ENCODE results near the gene WDR49. TPM values are rescaled to one million over a fixed set of nuclear protein-coding genes. Genes with fewer than 3 reads are reported as not detected.

Gene WDR49
- total RNA-seq, 4 donors from 2014 or later, result 0.26 to 0.52 TPM; not detected in 2

DNA sequence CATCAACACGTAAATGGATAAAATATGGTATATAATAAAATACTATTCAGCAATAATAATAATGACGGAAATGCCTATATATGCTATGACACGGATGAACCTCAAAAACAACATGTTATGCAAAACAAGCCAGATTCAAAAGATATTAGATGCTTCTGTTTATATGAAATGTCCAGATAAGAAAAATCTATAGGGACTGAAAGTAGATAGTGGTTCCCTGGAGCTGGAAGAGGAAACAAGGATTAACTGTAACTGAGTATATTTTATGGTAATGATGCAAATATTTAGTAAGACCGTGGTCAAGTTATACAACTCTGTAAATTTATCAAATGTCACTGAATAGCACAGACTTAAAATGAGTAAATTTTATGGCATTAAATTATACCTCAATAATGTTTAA lies 25.8 kb upstream of the WDR49 start:
- 97 to 98% methylated on average over 4 of the region's 4 CpGs for WGBS, 2 donors
- no peak overlapping the region for H3K4me3 ChIP-seq (ENCODE audit: low read depth, poor library complexity, severe bottlenecking)
- TF ChIP-seq, protein P1, sequence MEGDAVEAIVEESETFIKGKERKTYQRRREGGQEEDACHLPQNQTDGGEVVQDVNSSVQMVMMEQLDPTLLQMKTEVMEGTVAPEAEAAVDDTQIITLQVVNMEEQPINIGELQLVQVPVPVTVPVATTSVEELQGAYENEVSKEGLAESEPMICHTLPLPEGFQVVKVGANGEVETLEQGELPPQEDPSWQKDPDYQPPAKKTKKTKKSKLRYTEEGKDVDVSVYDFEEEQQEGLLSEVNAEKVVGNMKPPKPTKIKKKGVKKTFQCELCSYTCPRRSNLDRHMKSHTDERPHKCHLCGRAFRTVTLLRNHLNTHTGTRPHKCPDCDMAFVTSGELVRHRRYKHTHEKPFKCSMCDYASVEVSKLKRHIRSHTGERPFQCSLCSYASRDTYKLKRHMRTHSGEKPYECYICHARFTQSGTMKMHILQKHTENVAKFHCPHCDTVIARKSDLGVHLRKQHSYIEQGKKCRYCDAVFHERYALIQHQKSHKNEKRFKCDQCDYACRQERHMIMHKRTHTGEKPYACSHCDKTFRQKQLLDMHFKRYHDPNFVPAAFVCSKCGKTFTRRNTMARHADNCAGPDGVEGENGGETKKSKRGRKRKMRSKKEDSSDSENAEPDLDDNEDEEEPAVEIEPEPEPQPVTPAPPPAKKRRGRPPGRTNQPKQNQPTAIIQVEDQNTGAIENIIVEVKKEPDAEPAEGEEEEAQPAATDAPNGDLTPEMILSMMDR (IDR thresholded peaks at IDR 0.05), result no peak
- TF ChIP-seq POLR2A (IDR thresholded peaks at IDR 0.05), result no peak
- intact Hi-C loops (cut with DNase I; ENCODE audit: low total_unique reads), result no loop called here
- DNase-seq (ENCODE audit: low spot score in 2 of 2), result no peak

DNA sequence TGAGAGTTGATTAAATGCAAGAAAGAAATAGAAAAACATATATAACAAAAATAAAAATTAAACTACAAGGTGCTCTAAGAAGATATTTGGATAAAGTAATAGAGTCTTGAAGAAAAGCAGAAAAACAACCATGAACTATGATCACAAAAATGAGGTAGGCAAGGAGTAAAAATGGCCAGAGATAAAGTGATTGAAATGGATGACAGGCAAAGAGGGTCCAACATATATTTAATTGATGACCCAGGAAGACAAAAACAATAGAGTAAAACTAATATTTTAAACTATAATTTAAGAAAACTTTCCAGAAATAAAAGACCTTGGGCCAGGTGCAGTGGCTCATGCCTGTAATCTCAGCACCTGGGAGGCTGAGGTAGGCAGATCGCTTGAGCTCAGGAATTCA lies 22.1 kb upstream of the WDR49 start:
- intact Hi-C loops (cut with DNase I; ENCODE audit: low total_unique reads), result no loop called here
- TF ChIP-seq POLR2A (IDR thresholded peaks at IDR 0.05), result no peak
- TF ChIP-seq, protein P1 (IDR thresholded peaks at IDR 0.05), result no peak
- no peak for DNase-seq (ENCODE audit: low spot score in 2 of 2)
- H3K4me3 ChIP-seq (ENCODE audit: low read depth, poor library complexity, severe bottlenecking), result no peak overlapping the region
- 90 to 100% methylated on average over 1 of the region's 1 CpG for WGBS, 2 donors

DNA sequence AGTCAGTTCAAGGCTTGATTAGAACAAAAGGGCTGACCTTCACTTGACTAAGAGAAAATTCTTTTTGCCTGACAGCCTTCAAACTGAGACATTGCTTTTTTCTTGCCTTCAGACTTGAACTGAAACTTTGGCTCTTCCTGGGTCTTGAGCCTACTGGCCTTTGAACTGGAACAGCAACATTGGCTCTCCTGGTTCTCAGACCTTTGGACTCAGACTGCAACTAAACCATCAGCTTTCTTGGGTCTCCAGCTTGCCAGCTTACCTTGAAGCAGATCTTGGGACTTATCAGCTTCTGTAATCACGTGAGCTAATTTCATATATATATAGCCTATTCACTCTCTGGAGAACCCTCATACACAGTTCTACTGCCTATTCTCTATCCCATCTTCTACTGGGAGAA lies 19.5 kb upstream of the WDR49 start:
- no peak for DNase-seq (ENCODE audit: low spot score in 2 of 2)
- WGBS, 2 donors, result 87 to 100% methylated on average over 1 of the region's 1 CpG
- no peak overlapping the region for H3K4me3 ChIP-seq (ENCODE audit: low read depth, poor library complexity, severe bottlenecking)
- intact Hi-C loops (cut with DNase I; ENCODE audit: low total_unique reads), result no loop called here
- TF ChIP-seq, protein P1 (IDR thresholded peaks at IDR 0.05), result no peak
- no peak for TF ChIP-seq POLR2A (IDR thresholded peaks at IDR 0.05)

DNA sequence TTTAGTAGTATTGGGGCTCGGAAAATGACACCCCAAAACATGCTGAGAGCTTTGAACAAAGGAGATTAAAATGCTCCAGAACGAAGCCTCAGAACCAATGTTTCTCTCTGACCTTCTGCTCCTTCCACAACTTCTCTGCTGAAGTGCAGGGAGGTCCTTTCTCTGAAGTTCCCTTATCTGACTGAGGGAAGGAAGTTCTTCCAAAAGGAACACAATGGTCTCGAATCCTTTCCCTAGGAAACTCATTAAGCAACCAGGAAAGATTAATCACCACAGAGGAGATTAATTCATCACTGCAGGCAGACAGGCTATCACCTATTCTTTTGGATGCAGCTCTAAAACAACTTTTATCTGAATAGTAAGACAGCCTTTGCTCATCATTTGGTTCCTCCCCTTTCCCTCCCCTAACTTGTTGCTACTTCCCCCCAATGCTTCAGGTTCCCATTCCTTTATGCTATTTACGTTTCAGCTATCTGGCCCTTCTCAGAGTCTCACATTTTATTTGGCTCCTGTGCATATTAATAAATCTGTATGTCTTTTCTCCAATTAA lies 18.2 kb upstream of the WDR49 start:
- intact Hi-C loops (cut with DNase I; ENCODE audit: low total_unique reads), result no loop called here
- 88 to 92% methylated on average over 4 of the region's 4 CpGs for WGBS, 2 donors
- H3K4me3 ChIP-seq (ENCODE audit: low read depth, poor library complexity, severe bottlenecking), result no peak overlapping the region
- TF ChIP-seq POLR2A (IDR thresholded peaks at IDR 0.05), result no peak
- TF ChIP-seq, protein P1 (IDR thresholded peaks at IDR 0.05), result no peak
- DNase-seq (ENCODE audit: low spot score in 2 of 2), result no peak

DNA sequence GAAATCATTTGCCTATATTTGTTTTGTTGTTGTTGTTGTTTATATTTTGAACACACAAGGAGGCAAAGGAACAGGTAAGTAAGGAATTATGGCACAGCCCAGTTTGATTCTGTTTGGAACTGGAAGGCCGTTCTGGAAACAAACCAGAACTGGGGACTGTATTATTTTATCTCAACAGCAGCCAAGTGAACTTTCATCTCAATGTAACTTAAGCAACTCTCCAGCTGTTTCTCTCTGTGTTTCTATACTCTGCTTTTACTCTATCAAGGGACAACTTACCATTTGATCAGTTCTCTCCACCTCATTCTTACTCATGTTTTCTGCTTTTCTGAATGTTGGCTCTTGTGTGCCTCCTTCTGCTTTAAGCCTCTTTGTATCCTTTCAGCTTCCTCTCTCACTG lies 16.0 kb upstream of the WDR49 start:
- intact Hi-C loops (cut with DNase I; ENCODE audit: low total_unique reads), result no loop called here
- no peak overlapping the region for H3K4me3 ChIP-seq (ENCODE audit: low read depth, poor library complexity, severe bottlenecking)
- no peak for DNase-seq (ENCODE audit: low spot score in 2 of 2)
- 84 to 97% methylated on average over 1 of the region's 1 CpG for WGBS, 2 donors
- TF ChIP-seq POLR2A (IDR thresholded peaks at IDR 0.05), result no peak

DNA sequence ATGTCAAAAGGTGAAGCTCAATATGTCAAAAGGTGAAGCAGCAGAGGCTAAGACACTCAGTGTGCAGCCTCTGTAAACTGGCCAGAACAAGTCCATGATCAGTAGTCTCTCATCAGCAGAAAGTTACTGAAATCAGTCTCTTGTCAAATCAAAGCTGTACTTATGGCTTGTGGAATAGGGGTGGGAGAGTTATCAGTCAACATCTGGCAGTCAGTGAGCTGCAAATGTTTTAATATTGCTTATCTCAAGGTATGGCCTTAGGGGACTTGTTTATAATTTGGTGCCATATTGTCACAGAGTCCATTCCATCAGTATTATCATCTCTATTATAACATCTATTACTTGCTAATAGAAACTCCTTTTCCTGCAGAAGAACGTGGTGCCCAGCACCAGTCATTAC lies 14.9 kb upstream of the WDR49 start:
- no peak overlapping the region for H3K4me3 ChIP-seq (ENCODE audit: low read depth, poor library complexity, severe bottlenecking)
- no peak for DNase-seq (ENCODE audit: low spot score in 2 of 2)
- intact Hi-C loops (cut with DNase I; ENCODE audit: low total_unique reads), result no loop called here
- WGBS, 2 donors, result 89 to 100% methylated on average over 1 of the region's 1 CpG
- TF ChIP-seq, protein P1 (IDR thresholded peaks at IDR 0.05), result no peak
- TF ChIP-seq POLR2A (IDR thresholded peaks at IDR 0.05), result no peak

All from lower leg skin (tissue), 4 donors.